HepG2 (cell line): Measurements from ENCODE around the gene GRK6. TPM values are rescaled to one million over a fixed set of nuclear protein-coding genes. Genes with fewer than 3 reads are reported as not detected.

Experiments
- ATAC-seq: fragments of 200-7000 bp; cut with Tn5 transposase; 3 replicates; pipeline ENCODE4 v1.9.1; 2020; ENCODE audit warnings: mild to moderate bottlenecking, moderate library complexity
- BruUV-seq: library from RNA; stranded (reverse); fragments of 400-500 nt; replicated peaks from 2 replicates; lab custom pipeline; 2021; lab: Mats Ljungman, UMichigan
- CTCF ChIA-PET: fragments of 300-600 bp; formaldehyde crosslinking; extraction: SDS; loops from one replicate; lab custom pipeline; 2021; ENCODE audit warnings: low total read pairs, inconsistent platforms, low intra/inter-chr PET ratio; lab: Yijun Ruan, JAX
- POLR2A ChIA-PET: fragments of 350-600 bp; sonication (Branson Sonifier 250); formaldehyde crosslinking; loops from one replicate; lab custom pipeline; 2020; ENCODE audit warnings: antibody characterized with exemption, inconsistent platforms; lab: Yijun Ruan, JAX
- DNase-seq: peaks from one replicate; pipeline ENCODE4 v3.0.0-alpha.2; 2015; ENCODE audit warnings: low spot score
- FAIRE-seq: peaks from 3 replicates; lab custom pipeline; 2011; peaks lifted over from hg19 to GRCh38; lab: Jason Lieb, UNC
- H2AFZ ChIP-seq: one replicate; pipeline ENCODE4 v1.6.1; 2011; ENCODE audit warnings: low read length, inconsistent platforms
- H3K27ac ChIP-seq: fragments of 300-600 bp; 3 replicates; pipeline ENCODE4 v1.8.0; 2011; ENCODE audit warnings: mixed run types, mild to moderate bottlenecking, mixed read lengths, low read length, inconsistent platforms; ENCODE audit not compliant: insufficient read depth; ENCODE audit errors: extremely low read length
- H3K27me3 ChIP-seq, 2 experiments: fragments of 200-600 bp in 1 of 2; 2 replicates in 1 of 2; 3 replicates in 1 of 2; pipeline versions ENCODE4 v1.6.0 to v1.8.0; 2011; ENCODE audit warnings: low read length in 2 of 2, mild to moderate bottlenecking in 2 of 2, moderate library complexity in 2 of 2, inconsistent platforms in 1 of 2; ENCODE audit not compliant: insufficient read depth in 2 of 2, control insufficient read depth in 1 of 2
- H3K36me3 ChIP-seq, 2 experiments: fragments of 200-600 bp in 1 of 2; replicated peaks in 1 of 2; 2 replicates in 1 of 2; 3 replicates in 1 of 2; pipeline versions ENCODE4 v1.5.1 to v1.8.0; 2011; ENCODE audit warnings: low read length in 2 of 2, inconsistent platforms in 1 of 2; ENCODE audit not compliant: insufficient read depth in 2 of 2, control insufficient read depth in 1 of 2
- H3K4me1 ChIP-seq: 2 replicates; pipeline ENCODE4 v1.5.1; 2012; ENCODE audit warnings: low read length, inconsistent platforms; ENCODE audit not compliant: insufficient read depth
- H3K4me2 ChIP-seq: 2 replicates; pipeline ENCODE4 v1.6.0; 2011; ENCODE audit warnings: low read depth, low read length, inconsistent platforms
- H3K4me3 ChIP-seq, 3 experiments: fragments of 200-600 bp in 1 of 3; sonication (generic), shearing (Covaris generic) in 1 of 3; replicated peaks in 1 of 3; 2 replicates each; pipeline ENCODE4 v1.5.1; 2011 to 2016; ENCODE audit warnings: low read length in 3 of 3, inconsistent platforms in 2 of 3, low read depth in 2 of 3, mild to moderate bottlenecking in 2 of 3, control low read depth in 1 of 3, mixed read lengths in 1 of 3; ENCODE audit not compliant: insufficient read depth in 1 of 3
- H3K79me2 ChIP-seq: one replicate; pipeline ENCODE4 v1.6.1; 2011; ENCODE audit warnings: low read length, inconsistent platforms; ENCODE audit not compliant: insufficient read depth
- H3K9ac ChIP-seq: 2 replicates; pipeline ENCODE4 v1.6.0; 2011; ENCODE audit warnings: mild to moderate bottlenecking, low read depth, low read length, inconsistent platforms; ENCODE audit not compliant: insufficient read depth
- H3K9me3 ChIP-seq: 2 replicates; pipeline ENCODE4 v1.5.1; 2012; ENCODE audit warnings: mild to moderate bottlenecking, low read length
- H4K20me1 ChIP-seq: 2 replicates; pipeline ENCODE4 v1.6.0; 2011; ENCODE audit warnings: inconsistent platforms, mild to moderate bottlenecking, low read length, moderate library complexity; ENCODE audit not compliant: insufficient read depth
- GATAD2A ChIP-seq: IDR thresholded peaks from 2 replicates; pipeline ENCODE4 v1.6.1; 2016
- NAIF1 ChIP-seq: sonication (generic); formaldehyde crosslinking; IDR thresholded peaks from 2 replicates; pipeline ENCODE4 v1.5.0; 2020; ENCODE audit warnings: mild to moderate bottlenecking, missing genetic modification reagents, borderline replicate concordance
- NCOA1 ChIP-seq: sonication (generic); formaldehyde crosslinking; IDR thresholded peaks from 2 replicates; pipeline ENCODE4 v1.9.0; 2021; ENCODE audit warnings: missing genetic modification reagents
- SIN3A ChIP-seq: IDR thresholded peaks from 2 replicates; pipeline ENCODE4 v1.6.1; 2011; ENCODE audit warnings: low read depth, mild to moderate bottlenecking, control low read depth, low read length, borderline replicate concordance
- SMAD1 ChIP-seq: sonication (generic); formaldehyde crosslinking; IDR thresholded peaks from 2 replicates; pipeline ENCODE4 v1.4.0; 2020; ENCODE audit warnings: missing genetic modification reagents, low read depth, mild to moderate bottlenecking, borderline replicate concordance
- TAF15 ChIP-seq: fragments of 200-400 bp; formaldehyde crosslinking; IDR thresholded peaks from one replicate; pipeline ENCODE4 v1.6.1; 2018; ENCODE audit warnings: mild to moderate bottlenecking, low read depth, low read length; ENCODE audit not compliant: poor library complexity, severe bottlenecking
- TGIF2 ChIP-seq: IDR thresholded peaks from 2 replicates; pipeline ENCODE4 v1.6.1; 2016; ENCODE audit warnings: control low read depth, missing compliant biosample characterization
- UBTF ChIP-seq: sonication (generic); formaldehyde crosslinking; IDR thresholded peaks from 2 replicates; pipeline ENCODE4 v1.4.0; 2020; ENCODE audit warnings: mild to moderate bottlenecking, missing genetic modification reagents
- XRCC5 ChIP-seq: fragments of 200-400 bp; formaldehyde crosslinking; optimal IDR thresholded peaks from 2 replicates; pipeline ENCODE3; 2017; ENCODE audit warnings: mild to moderate bottlenecking, low read length
- ZNF629 ChIP-seq: sonication (generic); formaldehyde crosslinking; conservative IDR thresholded peaks from 2 replicates; pipeline ENCODE4 v1.5.0; 2020; ENCODE audit warnings: missing genetic modification reagents
- ZNF691 ChIP-seq: sonication (generic); formaldehyde crosslinking; IDR thresholded peaks from 2 replicates; pipeline ENCODE4 v1.4.0; 2020; ENCODE audit warnings: missing genetic modification reagents, low read depth, mild to moderate bottlenecking, borderline replicate concordance
- ZNF720 ChIP-seq: sonication (generic); formaldehyde crosslinking; IDR thresholded peaks from 2 replicates; pipeline ENCODE4 v1.4.0; 2020; ENCODE audit warnings: missing genetic modification reagents
- ZNF841 ChIP-seq: sonication (generic); formaldehyde crosslinking; IDR thresholded peaks from 2 replicates; pipeline ENCODE4 v1.8.1; 2023; ENCODE audit warnings: missing genetic modification reagents, borderline replicate concordance
- WGBS: methylation state at CpG from one replicate; pipeline ENCODE4 v1.1.6; 2017; ENCODE audit warnings: low lambda C conversion rate; 5-methylcytosine and 5-hydroxymethylcytosine counted together
- in situ Hi-C: cut with HindIII; loops from 2 replicates; pipeline ENCODE4 v1.10.0; 2017; ENCODE audit warnings: low pct_unique_long_range_greater_than_20kb; ENCODE audit not compliant: extremely low pct_ligation_motif_present
- intact Hi-C: fragments of 100-400 bp; cut with micrococcal nuclease; formaldehyde crosslinking; loops from one replicate; pipeline ENCODE4 v1.10.0; 2022; ENCODE audit not compliant: unreplicated experiment
- polyA plus RNA-seq, 8 experiments: library from polyadenylated mRNA; depleted of rRNA in 3 of 8; stranded (reverse) in 7 of 8; unstranded in 1 of 8; fragments of >200 nt; fragmentation: Illumina TruSeq in 4 of 8; extraction: Trizol in 4 of 8; gene quantifications; 2 replicates each; pipeline versions ENCODE4 v1.2.1 to v1.2.3, GENCODE V29; 2011 to 2016; ENCODE audit warnings: low read depth in 4 of 8, missing spikeins in 1 of 8, mixed read lengths in 1 of 8; ENCODE audit not compliant: insufficient read depth in 1 of 8
- total RNA-seq, 5 experiments: library from RNA; depleted of rRNA; stranded (reverse); fragments of >200 nt; fragmentation: Illumina TruSeq; extraction: Trizol; gene quantifications; 2 replicates each; pipeline ENCODE4 v1.2.3, GENCODE V29; 2016; ENCODE audit warnings: low read depth in 1 of 5
- TF ChIP-seq, protein P1 (sequence below): sonication (generic); formaldehyde crosslinking; IDR thresholded peaks from 2 replicates; pipeline ENCODE4 v1.4.0; 2020; ENCODE audit warnings: missing genetic modification reagents

GRK6 gene
- total and polyA plus RNA-seq, 2 of the 13 experiments (the other 11 are each of a cell fraction or from before 2014, with no cell fraction given): 13.2 to 19.9 TPM

DNA sequence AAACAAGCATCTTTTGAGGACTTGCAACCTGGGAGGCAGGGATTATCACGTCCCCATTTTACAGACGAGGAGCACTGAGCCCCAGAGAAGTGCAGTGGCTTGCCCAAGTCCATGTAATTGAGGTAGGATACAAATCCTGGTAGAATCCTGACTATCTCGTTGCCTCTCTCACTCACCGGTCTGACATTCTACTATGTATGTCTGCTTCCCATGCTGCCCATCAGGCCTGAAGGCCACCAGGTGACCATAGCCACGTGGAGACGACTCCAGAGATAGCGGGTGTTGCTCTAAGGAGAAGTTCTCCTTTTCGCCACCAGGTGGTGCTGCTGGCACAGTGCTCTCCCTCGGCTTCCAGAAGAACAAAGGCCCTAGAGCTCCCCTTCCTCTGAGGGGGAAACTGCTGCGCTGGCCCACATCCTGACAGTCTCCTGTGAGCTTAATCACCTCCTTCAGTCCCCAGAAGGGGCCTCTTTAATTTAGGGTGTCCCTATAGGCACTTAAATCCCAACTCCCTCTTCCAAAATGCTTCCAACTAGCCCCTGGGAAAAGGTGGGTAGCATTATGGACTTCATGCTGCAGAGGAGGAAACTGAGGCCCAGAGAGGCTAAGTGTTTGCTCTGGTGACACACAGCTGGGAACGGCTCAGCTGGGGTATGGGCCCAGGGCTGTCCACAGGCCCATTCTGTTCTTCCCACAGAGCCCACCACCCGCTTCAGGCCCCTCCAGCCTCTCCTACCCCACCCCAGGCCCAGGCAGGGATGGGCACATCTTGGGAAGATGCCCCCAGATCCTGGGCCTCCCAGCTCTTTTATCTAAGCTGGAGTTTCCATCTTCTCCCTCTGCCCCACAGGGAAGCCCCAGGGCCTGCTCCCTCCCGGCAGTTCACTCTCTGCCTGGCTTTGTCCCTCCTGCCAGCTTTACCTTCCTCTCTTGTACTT is 35.8 kb upstream of the GRK6 start:
- Histone ChIP-seq H4K20me1 (no peaks in the 10 kb centered on the region), H3K4me1 (peaks cover 38% of the 10 kb centered on the region), H3K9ac (no peak overlapping the region), H3K4me3 (no peak overlapping the region; a peak in 1 of 6 replicates), H3K27ac (no peak overlapping the region), H3K27me3 (peaks cover 4 to 47% of the 10 kb centered on the region in 2 experiments; a peak in 4 of 5 replicates), H3K9me3 (no peaks in the 10 kb centered on the region), H3K79me2 (no peaks in the 10 kb centered on the region), H2AFZ (peak overlapping the region; percentile 16), H3K4me2 (0 out of 2 replicates have a peak overlapping the region, but pooled peaks have one; percentile 8), H3K36me3 (no peaks in the 10 kb centered on the region)
- in situ Hi-C loops: no loop called here
- FAIRE-seq (peak; percentile 97), ATAC-seq (peak; percentile 79), DNase-seq (peak; percentile 79)
- no TSS peak for BruUV-seq
- WGBS: 18% methylated on average over 11 of the region's 13 CpGs
- ChIA-PET POLR2A (interaction anchor here (1.0 to 7.3 kb wide), 7 partner anchors 12 to 107 kb away, joined by 3 to 79 read pairs (median 12); partner anchors contain the start of genes GRK6 and PDLIM7), CTCF (interaction anchor here (0.9 to 3.7 kb wide), 5 partner anchors 20 to 110 kb away, joined by 3 to 54 read pairs (median 10); no protein-coding TSS in a partner anchor)
- intact Hi-C loops: loop anchor here (1.0 to 2.0 kb wide), 3 partner anchors 64 to 110 kb away; no protein-coding TSS in a partner anchor
- TF ChIP-seq NCOA1 (CRISPR knock-in tag): no peak
- TF ChIP-seq ZNF629 (CRISPR knock-in tag): peak; percentile 95
- TF ChIP-seq ZNF841 (CRISPR knock-in tag): no peak
- 0 out of 2 replicates have a peak, but pooled peaks have one; percentile 23 for TF ChIP-seq UBTF (CRISPR knock-in tag)
- TF ChIP-seq SMAD1: 0 out of 2 replicates have a peak, but pooled peaks have one; percentile 3
- TF ChIP-seq, protein P1, sequence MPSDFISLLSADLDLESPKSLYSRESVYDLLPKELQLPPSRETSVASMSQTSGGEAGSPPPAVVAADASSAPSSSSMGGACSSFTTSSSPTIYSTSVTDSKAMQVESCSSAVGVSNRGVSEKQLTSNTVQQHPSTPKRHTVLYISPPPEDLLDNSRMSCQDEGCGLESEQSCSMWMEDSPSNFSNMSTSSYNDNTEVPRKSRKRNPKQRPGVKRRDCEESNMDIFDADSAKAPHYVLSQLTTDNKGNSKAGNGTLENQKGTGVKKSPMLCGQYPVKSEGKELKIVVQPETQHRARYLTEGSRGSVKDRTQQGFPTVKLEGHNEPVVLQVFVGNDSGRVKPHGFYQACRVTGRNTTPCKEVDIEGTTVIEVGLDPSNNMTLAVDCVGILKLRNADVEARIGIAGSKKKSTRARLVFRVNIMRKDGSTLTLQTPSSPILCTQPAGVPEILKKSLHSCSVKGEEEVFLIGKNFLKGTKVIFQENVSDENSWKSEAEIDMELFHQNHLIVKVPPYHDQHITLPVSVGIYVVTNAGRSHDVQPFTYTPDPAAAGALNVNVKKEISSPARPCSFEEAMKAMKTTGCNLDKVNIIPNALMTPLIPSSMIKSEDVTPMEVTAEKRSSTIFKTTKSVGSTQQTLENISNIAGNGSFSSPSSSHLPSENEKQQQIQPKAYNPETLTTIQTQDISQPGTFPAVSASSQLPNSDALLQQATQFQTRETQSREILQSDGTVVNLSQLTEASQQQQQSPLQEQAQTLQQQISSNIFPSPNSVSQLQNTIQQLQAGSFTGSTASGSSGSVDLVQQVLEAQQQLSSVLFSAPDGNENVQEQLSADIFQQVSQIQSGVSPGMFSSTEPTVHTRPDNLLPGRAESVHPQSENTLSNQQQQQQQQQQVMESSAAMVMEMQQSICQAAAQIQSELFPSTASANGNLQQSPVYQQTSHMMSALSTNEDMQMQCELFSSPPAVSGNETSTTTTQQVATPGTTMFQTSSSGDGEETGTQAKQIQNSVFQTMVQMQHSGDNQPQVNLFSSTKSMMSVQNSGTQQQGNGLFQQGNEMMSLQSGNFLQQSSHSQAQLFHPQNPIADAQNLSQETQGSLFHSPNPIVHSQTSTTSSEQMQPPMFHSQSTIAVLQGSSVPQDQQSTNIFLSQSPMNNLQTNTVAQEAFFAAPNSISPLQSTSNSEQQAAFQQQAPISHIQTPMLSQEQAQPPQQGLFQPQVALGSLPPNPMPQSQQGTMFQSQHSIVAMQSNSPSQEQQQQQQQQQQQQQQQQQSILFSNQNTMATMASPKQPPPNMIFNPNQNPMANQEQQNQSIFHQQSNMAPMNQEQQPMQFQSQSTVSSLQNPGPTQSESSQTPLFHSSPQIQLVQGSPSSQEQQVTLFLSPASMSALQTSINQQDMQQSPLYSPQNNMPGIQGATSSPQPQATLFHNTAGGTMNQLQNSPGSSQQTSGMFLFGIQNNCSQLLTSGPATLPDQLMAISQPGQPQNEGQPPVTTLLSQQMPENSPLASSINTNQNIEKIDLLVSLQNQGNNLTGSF (CRISPR knock-in tag): no peak
- peak; percentile 52; the same call in 1 of the 2 replicates for TF ChIP-seq GATAD2A (CRISPR knock-in tag)
- TF ChIP-seq ZNF720 (CRISPR knock-in tag): no peak
- TF ChIP-seq SIN3A: peak; percentile 58; the same call in 1 of the 2 replicates
- TF ChIP-seq TAF15: no peak
- no peak for TF ChIP-seq ZNF691
- TF ChIP-seq XRCC5: peak; percentile 75
- TF ChIP-seq NAIF1 (CRISPR knock-in tag): no peak
- peak; percentile 67; the same call in 1 of the 2 replicates for TF ChIP-seq TGIF2
